ENCODE data around the gene CNMD.

The CNMD gene

GRCh38 chr13:52744842-52745375 lies 5.3 kb upstream of the CNMD start:
- no peak overlapping the region for H3K4me3 ChIP-seq (replicated peaks; ENCODE audit: low read depth, low read length)
- no peak for TF ChIP-seq CTCF (IDR thresholded peaks at IDR 0.05; ENCODE audit: insufficient read depth, low read length, poor library complexity, severe bottlenecking)
- no peaks in the 10 kb centered on the region for H3K36me3 ChIP-seq (ENCODE audit: control insufficient read depth, insufficient read depth, low read length)
- H3K27me3 ChIP-seq (replicated peaks; ENCODE audit: control insufficient read depth, insufficient read depth, low read length) = no peaks in the 10 kb centered on the region
- no peak for DNase-seq (ENCODE audit: extremely low read depth, insufficient read length)

- no peaks in the 10 kb centered on the region; the same call in 1 of the 2 replicates for H3K27me3 ChIP-seq (replicated peaks; ENCODE audit: control insufficient read depth, insufficient read depth, low read length)
- no peak overlapping the region for H3K4me3 ChIP-seq (replicated peaks; ENCODE audit: low read depth, low read length)
- TF ChIP-seq CTCF (IDR thresholded peaks at IDR 0.05; ENCODE audit: insufficient read depth, low read length, poor library complexity, severe bottlenecking) = no peak
- no peak for DNase-seq (ENCODE audit: extremely low read depth, insufficient read length)
- no peaks in the 10 kb centered on the region for H3K36me3 ChIP-seq (ENCODE audit: control insufficient read depth, insufficient read depth, low read length)
Observed at GRCh38 chr13:52743988-52744387, 4.4 kb upstream of the CNMD start.

- H3K36me3 ChIP-seq (ENCODE audit: control insufficient read depth, insufficient read depth, low read length) = no peaks in the 10 kb centered on the region
- no peak for DNase-seq (ENCODE audit: extremely low read depth, insufficient read length)
- no peaks in the 10 kb centered on the region; the same call in 1 of the 2 replicates for H3K27me3 ChIP-seq (replicated peaks; ENCODE audit: control insufficient read depth, insufficient read depth, low read length)
- TF ChIP-seq CTCF (IDR thresholded peaks at IDR 0.05; ENCODE audit: insufficient read depth, low read length, poor library complexity, severe bottlenecking) = no peak
- no peak overlapping the region for H3K4me3 ChIP-seq (replicated peaks; ENCODE audit: low read depth, low read length)
Observed at GRCh38 chr13:52743569-52743968, 3.9 kb upstream of the CNMD start.

GRCh38 chr13:52738719-52739467 lies 727 bp downstream of the CNMD start:
- no peaks in the 10 kb centered on the region for H3K36me3 ChIP-seq (ENCODE audit: control insufficient read depth, insufficient read depth, low read length)
- peak; percentile 44 for TF ChIP-seq CTCF (IDR thresholded peaks at IDR 0.05; ENCODE audit: insufficient read depth, low read length, poor library complexity, severe bottlenecking)
- no peaks in the 10 kb centered on the region; the same call in 1 of the 2 replicates for H3K27me3 ChIP-seq (replicated peaks; ENCODE audit: control insufficient read depth, insufficient read depth, low read length)
- DNase-seq (ENCODE audit: extremely low read depth, insufficient read length) = peak; percentile 43
- H3K4me3 ChIP-seq (replicated peaks; ENCODE audit: low read depth, low read length) = no peak overlapping the region

GRCh38 chr13:52737965-52738364 lies 1.7 kb downstream of the CNMD start:
- TF ChIP-seq CTCF (IDR thresholded peaks at IDR 0.05; ENCODE audit: insufficient read depth, low read length, poor library complexity, severe bottlenecking) = no peak
- no peak overlapping the region for H3K4me3 ChIP-seq (replicated peaks; ENCODE audit: low read depth, low read length)
- H3K27me3 ChIP-seq (replicated peaks; ENCODE audit: control insufficient read depth, insufficient read depth, low read length) = no peaks in the 10 kb centered on the region; the same call in 1 of the 2 replicates
- DNase-seq (ENCODE audit: extremely low read depth, insufficient read length) = no peak
- H3K36me3 ChIP-seq (ENCODE audit: control insufficient read depth, insufficient read depth, low read length) = no peaks in the 10 kb centered on the region
